RWPE2 (cell line): Measurements from ENCODE around the gene USP21.

Source experiments
- ATAC-seq: fragments of 200-7000 bp; cut with Tn5 transposase; 3 replicates; pipeline ENCODE4 v1.9.1; 2021; ENCODE audit warnings: low read depth
- DNase-seq: peaks from one replicate; pipeline ENCODE4 v3.0.0-alpha.2; 2020; ENCODE audit warnings: low spot score
- H3K27ac ChIP-seq: fragments of 450-650 bp; 2 replicates; pipeline ENCODE4 v1.5.1; 2017; ENCODE audit warnings: mild to moderate bottlenecking; ENCODE audit not compliant: poor library complexity, severe bottlenecking
- H3K27me3 ChIP-seq: fragments of 250-450 bp; sonication (Bioruptor Pico); 2 replicates; pipeline ENCODE4 v1.5.1; 2021; ENCODE audit warnings: mild to moderate bottlenecking, moderate library complexity; ENCODE audit not compliant: insufficient read depth, poor library complexity, severe bottlenecking
- H3K36me3 ChIP-seq: fragments of 250-450 bp; sonication (Bioruptor Pico); 2 replicates; pipeline ENCODE4 v1.5.1; 2020; ENCODE audit warnings: low read depth, mild to moderate bottlenecking, moderate library complexity
- H3K4me1 ChIP-seq: fragments of 250-450 bp; sonication (Bioruptor Pico); 2 replicates; pipeline ENCODE4 v1.5.1; 2021; ENCODE audit warnings: mild to moderate bottlenecking, moderate library complexity; ENCODE audit not compliant: insufficient read depth, poor library complexity, severe bottlenecking
- H3K4me3 ChIP-seq: fragments of 250-450 bp; sonication (Bioruptor Pico); 2 replicates; pipeline ENCODE4 v1.5.1; 2021; ENCODE audit warnings: mild to moderate bottlenecking, moderate library complexity; ENCODE audit not compliant: severe bottlenecking
- H3K9me3 ChIP-seq: fragments of 250-450 bp; sonication (Bioruptor Pico); 2 replicates; pipeline ENCODE4 v1.5.1; 2021; ENCODE audit warnings: mild to moderate bottlenecking, moderate library complexity; ENCODE audit not compliant: severe bottlenecking
- TF ChIP-seq, protein P1 (sequence below): fragments of 450-650 bp; IDR thresholded peaks from one replicate; pipeline ENCODE4 v1.5.1; 2017; ENCODE audit warnings: mild to moderate bottlenecking, moderate library complexity; ENCODE audit not compliant: poor library complexity, severe bottlenecking

The USP21 gene

DNA sequence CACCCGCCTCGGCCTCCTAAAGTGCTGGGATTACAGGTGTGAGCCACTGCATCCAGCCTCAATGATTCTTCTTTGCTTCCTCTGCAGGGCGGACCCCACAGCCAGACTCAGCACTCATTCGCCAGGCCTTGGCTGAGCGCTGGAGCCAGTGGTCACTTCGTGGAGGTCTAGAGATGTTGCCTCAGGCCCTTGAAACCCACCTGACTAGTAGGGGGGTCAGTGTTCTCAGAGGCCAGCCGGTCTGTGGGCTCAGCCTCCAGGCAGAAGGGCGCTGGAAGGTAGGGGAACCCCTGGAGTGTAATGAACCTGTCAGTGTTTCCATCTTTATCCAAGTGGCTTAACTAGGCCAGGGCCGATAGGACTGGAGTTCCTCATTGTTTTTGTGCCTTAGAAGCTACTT, 9.6 kb downstream of the USP21 start:
- Histone ChIP-seq H3K4me3 (no peak overlapping the region), H3K36me3 (peaks cover 31% of the 10 kb centered on the region), H3K27me3 (no peaks in the 10 kb centered on the region), H3K4me1 (no peaks in the 10 kb centered on the region), H3K9me3 (no peaks in the 10 kb centered on the region), H3K27ac (no peak overlapping the region)
- ATAC-seq (no peak), DNase-seq (no peak)
- TF ChIP-seq, protein P1, sequence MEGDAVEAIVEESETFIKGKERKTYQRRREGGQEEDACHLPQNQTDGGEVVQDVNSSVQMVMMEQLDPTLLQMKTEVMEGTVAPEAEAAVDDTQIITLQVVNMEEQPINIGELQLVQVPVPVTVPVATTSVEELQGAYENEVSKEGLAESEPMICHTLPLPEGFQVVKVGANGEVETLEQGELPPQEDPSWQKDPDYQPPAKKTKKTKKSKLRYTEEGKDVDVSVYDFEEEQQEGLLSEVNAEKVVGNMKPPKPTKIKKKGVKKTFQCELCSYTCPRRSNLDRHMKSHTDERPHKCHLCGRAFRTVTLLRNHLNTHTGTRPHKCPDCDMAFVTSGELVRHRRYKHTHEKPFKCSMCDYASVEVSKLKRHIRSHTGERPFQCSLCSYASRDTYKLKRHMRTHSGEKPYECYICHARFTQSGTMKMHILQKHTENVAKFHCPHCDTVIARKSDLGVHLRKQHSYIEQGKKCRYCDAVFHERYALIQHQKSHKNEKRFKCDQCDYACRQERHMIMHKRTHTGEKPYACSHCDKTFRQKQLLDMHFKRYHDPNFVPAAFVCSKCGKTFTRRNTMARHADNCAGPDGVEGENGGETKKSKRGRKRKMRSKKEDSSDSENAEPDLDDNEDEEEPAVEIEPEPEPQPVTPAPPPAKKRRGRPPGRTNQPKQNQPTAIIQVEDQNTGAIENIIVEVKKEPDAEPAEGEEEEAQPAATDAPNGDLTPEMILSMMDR, result no peak

- ATAC-seq, result no peak
- no peak overlapping the region for H3K4me3 ChIP-seq
- H3K27me3 ChIP-seq, result no peaks in the 10 kb centered on the region
- H3K36me3 ChIP-seq, result peaks cover 49% of the 10 kb centered on the region
- no peaks in the 10 kb centered on the region for H3K9me3 ChIP-seq
- H3K27ac ChIP-seq, result no peak overlapping the region
- TF ChIP-seq, protein P1, result no peak
- no peak for DNase-seq
- peaks cover under 1% of the 10 kb centered on the region for H3K4me1 ChIP-seq
Observed at GRCh38 chr1:161171191-161171590, 11.9 kb downstream of the USP21 start.

GRCh38 chr1:161171696-161172095, 12.4 kb downstream of the USP21 start:
- no peak for ATAC-seq
- Histone ChIP-seq H3K36me3 (peaks cover 49% of the 10 kb centered on the region), H3K4me1 (peaks cover 5% of the 10 kb centered on the region), H3K9me3 (no peaks in the 10 kb centered on the region), H3K4me3 (no peak overlapping the region), H3K27me3 (no peaks in the 10 kb centered on the region), H3K27ac (no peak overlapping the region)
- TF ChIP-seq, protein P1, result no peak
- DNase-seq, result no peak

- Histone ChIP-seq H3K27me3 (no peaks in the 10 kb centered on the region), H3K27ac (no peak overlapping the region), H3K4me3 (no peak overlapping the region), H3K9me3 (no peaks in the 10 kb centered on the region), H3K4me1 (peaks cover 5% of the 10 kb centered on the region), H3K36me3 (peaks cover 49% of the 10 kb centered on the region)
- ATAC-seq (no peak), DNase-seq (no peak)
- TF ChIP-seq, protein P1, result no peak
Observed at GRCh38 chr1:161172349-161172748, 13.0 kb downstream of the USP21 start.

- TF ChIP-seq, protein P1, result no peak
- DNase-seq, result no peak
- Histone ChIP-seq H3K27me3 (no peaks in the 10 kb centered on the region), H3K4me1 (peaks cover 7% of the 10 kb centered on the region), H3K4me3 (no peak overlapping the region), H3K27ac (no peak overlapping the region), H3K36me3 (peaks cover 49% of the 10 kb centered on the region), H3K9me3 (no peaks in the 10 kb centered on the region)
- no peak for ATAC-seq
Observed at GRCh38 chr1:161172776-161173376, 13.6 kb downstream of the USP21 start.
